Fibroblast of mammary gland (primary cell): ENCODE results near the gene VPS9D1.
A peak's percentile ranks its signal among the peaks of the same experiment; 100 is the strongest.

Experiments
- DNase-seq: peaks from one replicate; pipeline ENCODE4 v3.0.0-alpha.2; 2010; ENCODE audit warnings: low read depth
- H3K4me3 ChIP-seq: 2 replicates; pipeline ENCODE4 v1.5.1; 2011; ENCODE audit warnings: low read depth, mild to moderate bottlenecking, low read length, moderate library complexity; ENCODE audit not compliant: control insufficient read depth
- TF ChIP-seq, protein P1 (sequence below): conservative IDR thresholded peaks from 2 replicates; pipeline ENCODE4 v1.5.1; 2011; ENCODE audit warnings: low read depth, low read length, inconsistent platforms; ENCODE audit not compliant: control insufficient read depth, insufficient read depth

VPS9D1 gene

DNA sequence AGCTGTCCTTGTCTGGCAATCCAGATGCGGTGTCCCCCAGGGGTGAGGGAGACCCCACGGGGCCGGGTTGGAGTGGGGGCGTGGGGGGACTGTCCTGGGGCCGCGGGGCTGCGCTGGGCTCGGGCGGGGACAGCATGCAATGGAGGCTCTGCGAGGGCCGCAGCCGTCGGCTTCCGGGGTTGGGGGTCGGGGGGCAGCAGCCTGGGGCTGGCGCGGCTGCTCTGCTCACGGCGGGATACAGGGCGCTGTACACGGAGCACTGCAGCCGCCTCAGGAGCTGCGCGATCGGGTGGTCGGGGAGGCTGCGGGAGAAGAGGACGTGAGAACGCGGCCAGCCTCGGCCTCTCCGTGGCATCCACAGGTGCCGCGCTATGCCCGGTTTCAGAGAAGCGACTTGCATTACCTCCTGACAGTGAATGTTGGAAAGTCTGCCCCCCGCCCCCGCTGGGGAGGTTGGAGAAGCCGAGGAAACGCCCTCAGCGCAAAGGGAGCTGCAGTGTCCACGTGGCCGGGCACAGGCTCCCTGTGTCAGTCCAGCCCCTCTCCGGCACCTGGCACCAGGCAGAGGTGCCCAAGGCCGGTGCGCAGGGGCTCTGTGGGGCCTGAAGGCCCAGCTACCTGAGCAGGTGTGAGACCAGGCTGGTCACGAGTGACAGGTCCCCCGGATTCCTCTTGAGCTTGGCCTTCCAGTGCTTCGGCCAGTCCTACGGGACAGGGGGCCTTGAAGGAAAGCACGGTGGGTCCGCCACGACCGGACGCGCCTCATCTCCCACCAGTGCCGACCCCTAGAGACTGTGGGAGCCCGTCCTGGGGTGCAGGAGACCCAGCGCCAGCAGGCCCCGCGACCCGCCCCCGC lies 9.8 kb downstream of the VPS9D1 start:
- H3K4me3 ChIP-seq = no peak overlapping the region
- no peak for DNase-seq
- TF ChIP-seq, protein P1, sequence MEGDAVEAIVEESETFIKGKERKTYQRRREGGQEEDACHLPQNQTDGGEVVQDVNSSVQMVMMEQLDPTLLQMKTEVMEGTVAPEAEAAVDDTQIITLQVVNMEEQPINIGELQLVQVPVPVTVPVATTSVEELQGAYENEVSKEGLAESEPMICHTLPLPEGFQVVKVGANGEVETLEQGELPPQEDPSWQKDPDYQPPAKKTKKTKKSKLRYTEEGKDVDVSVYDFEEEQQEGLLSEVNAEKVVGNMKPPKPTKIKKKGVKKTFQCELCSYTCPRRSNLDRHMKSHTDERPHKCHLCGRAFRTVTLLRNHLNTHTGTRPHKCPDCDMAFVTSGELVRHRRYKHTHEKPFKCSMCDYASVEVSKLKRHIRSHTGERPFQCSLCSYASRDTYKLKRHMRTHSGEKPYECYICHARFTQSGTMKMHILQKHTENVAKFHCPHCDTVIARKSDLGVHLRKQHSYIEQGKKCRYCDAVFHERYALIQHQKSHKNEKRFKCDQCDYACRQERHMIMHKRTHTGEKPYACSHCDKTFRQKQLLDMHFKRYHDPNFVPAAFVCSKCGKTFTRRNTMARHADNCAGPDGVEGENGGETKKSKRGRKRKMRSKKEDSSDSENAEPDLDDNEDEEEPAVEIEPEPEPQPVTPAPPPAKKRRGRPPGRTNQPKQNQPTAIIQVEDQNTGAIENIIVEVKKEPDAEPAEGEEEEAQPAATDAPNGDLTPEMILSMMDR = no peak

GRCh38 chr16:89709716-89710432 lies 10.8 kb downstream of the VPS9D1 start:
- TF ChIP-seq, protein P1 = no peak
- no peak for DNase-seq
- no peak overlapping the region for H3K4me3 ChIP-seq

GRCh38 chr16:89709166-89709565 lies 11.5 kb downstream of the VPS9D1 start:
- no peak for DNase-seq
- TF ChIP-seq, protein P1 = no peak

DNA sequence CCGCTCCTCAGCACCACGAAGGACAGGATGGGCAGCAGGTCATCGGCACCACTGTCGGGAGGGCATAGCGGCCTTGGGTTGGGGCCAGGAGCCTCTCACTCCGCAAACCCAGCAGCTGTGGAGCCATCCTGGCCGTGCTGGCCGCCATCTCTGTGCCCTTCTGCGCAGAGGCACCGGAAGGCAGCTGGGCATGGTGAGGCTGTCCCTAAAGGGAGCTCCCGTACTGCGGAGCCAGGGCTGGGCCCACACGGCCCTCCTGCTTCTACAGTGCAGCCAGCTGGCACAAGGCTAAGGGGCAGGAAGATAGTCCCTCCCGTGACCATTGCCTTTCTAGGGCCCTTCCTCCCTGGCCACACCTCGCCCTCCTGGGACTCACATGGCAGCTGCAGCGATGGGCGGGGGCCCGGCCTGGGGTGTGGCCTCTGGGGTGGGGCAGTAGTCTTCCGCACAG lies 12.2 kb downstream of the VPS9D1 start:
- DNase-seq = no peak
- TF ChIP-seq, protein P1 = no peak

More at GRCh38 chr16:89709166-89709565, 11.5 kb downstream of the VPS9D1 start:
- no peak overlapping the region for H3K4me3 ChIP-seq

DNA sequence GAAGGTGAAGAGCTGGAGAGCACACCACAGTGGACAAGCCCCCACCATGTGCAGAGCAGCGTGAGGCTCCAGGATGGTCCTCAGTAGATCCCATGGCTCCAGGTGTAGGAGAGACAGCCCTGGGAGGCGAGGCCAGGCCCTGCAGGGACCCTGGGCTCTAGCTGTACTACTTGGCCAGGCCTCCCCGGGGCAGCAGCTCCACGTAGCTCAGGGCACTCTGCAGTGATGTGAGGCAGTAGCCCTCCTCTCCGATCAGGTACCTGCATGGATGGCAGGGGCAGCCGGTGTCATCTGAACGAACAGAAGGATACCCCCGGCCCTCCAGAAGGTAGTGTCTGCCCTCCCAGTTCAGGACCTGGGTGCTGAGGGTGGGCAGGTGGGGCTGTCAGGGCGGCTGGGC lies 13.0 kb downstream of the VPS9D1 start:
- TF ChIP-seq, protein P1 = no peak
- DNase-seq = no peak
- H3K4me3 ChIP-seq = no peak overlapping the region

More for the DNA sequence above, 12.2 kb downstream of the VPS9D1 start:
- H3K4me3 ChIP-seq = no peak overlapping the region

DNA sequence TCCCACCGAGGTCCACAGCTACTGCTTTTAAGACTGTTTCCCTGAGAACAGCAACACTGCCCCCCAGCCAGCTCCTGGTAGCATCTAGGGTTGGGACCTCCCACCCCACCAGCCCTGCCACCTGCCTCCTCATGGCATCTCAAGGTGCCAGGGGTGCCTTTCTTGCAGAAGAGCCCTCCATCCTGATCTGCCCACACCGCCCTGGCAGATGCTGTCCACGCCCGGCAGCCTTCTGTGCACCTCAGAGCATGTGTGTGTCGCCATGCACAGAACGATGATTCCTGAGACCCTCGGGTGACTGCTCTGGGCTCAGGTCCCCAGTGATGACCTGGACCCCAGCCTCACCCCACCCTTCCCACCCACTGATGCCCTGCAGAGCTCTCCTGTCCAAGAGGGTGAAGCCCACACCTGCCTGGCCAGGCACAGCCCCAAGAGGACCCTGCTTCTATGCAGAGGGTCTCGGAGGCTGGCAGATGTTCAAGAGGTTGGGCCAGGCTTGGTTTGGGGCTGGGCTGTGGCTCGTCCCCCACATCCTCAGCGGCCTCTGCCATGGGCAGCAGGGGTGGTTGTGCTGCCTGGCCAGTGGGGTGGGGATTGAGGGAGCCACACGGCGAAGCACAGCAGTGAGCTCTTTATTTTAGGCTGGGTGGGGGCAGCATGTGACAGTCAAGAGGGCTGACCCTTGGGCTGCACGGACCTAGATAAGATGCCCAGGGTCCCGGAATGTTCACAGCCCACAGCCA lies 14.0 kb downstream of the VPS9D1 start:
- TF ChIP-seq, protein P1 = no peak
- H3K4me3 ChIP-seq = peak overlapping the region; percentile 33
- DNase-seq = no peak
